HepG2 (cell line): ENCODE measurements around the gene CLCN2. TPM values are rescaled to one million over a fixed set of nuclear protein-coding genes. Genes with fewer than 3 reads are reported as not detected.

Experiments used
- ATF7-NPFF ChIP-seq: sonication (generic); formaldehyde crosslinking; IDR thresholded peaks from 2 replicates; pipeline ENCODE4 v1.8.1; 2023; ENCODE audit warnings: mild to moderate bottlenecking, low read depth, missing genetic modification reagents, moderate library complexity
- BHLHE40 ChIP-seq: IDR thresholded peaks from 2 replicates; pipeline ENCODE4 v1.6.1; 2011; ENCODE audit warnings: low read length, improper control_type of control experiment
- GABPA ChIP-seq, 2 experiments: IDR thresholded peaks; 2 replicates each; pipeline ENCODE4 v1.6.1; 2011 to 2016; ENCODE audit warnings: low read depth in 2 of 2, low read length in 1 of 2, missing biosample characterization in 1 of 2, missing genetic modification characterization in 1 of 2
- PHF8 ChIP-seq: sonication (generic); formaldehyde crosslinking; IDR thresholded peaks from 2 replicates; pipeline ENCODE4 v1.5.0; 2020; ENCODE audit warnings: missing genetic modification reagents
- SRSF9 ChIP-seq: fragments of 200-400 bp; formaldehyde crosslinking; IDR thresholded peaks from 2 replicates; pipeline ENCODE4 v1.6.1; 2018; ENCODE audit warnings: borderline replicate concordance, mild to moderate bottlenecking, low read depth, low read length; ENCODE audit not compliant: insufficient read depth, poor library complexity, severe bottlenecking
- SSRP1 ChIP-seq: IDR thresholded peaks from 2 replicates; pipeline ENCODE4 v1.6.1; 2016; ENCODE audit warnings: control low read depth
- THAP7 ChIP-seq: sonication (generic); formaldehyde crosslinking; IDR thresholded peaks from 2 replicates; pipeline ENCODE4 v1.8.1; 2023; ENCODE audit warnings: mild to moderate bottlenecking, missing genetic modification reagents
- ZBTB40 ChIP-seq, 2 experiments: fragments of 450-650 bp in 1 of 2; sonication (generic) in 1 of 2; formaldehyde crosslinking in 1 of 2; IDR thresholded peaks; 2 replicates each; pipeline versions ENCODE4 v1.6.1 to v1.8.0; 2016 to 2022; ENCODE audit warnings: antibody characterized with exemption in 1 of 2, mild to moderate bottlenecking in 1 of 2, missing genetic modification reagents in 1 of 2
- ZNF292 ChIP-seq: sonication (generic); formaldehyde crosslinking; IDR thresholded peaks from 2 replicates; pipeline ENCODE4 v1.8.1; 2022; ENCODE audit warnings: mild to moderate bottlenecking, low read depth, missing genetic modification reagents, borderline replicate concordance
- ZNF598 ChIP-seq: sonication (generic); formaldehyde crosslinking; IDR thresholded peaks from 2 replicates; pipeline ENCODE4 v1.5.1; 2020; ENCODE audit warnings: mild to moderate bottlenecking, missing genetic modification reagents, borderline replicate concordance
- polyA plus RNA-seq, 8 experiments: library from polyadenylated mRNA; depleted of rRNA in 3 of 8; stranded (reverse) in 7 of 8; unstranded in 1 of 8; fragments of >200 nt; fragmentation: Illumina TruSeq in 4 of 8; extraction: Trizol in 4 of 8; gene quantifications; 2 replicates each; pipeline versions ENCODE4 v1.2.1 to v1.2.3, GENCODE V29; 2011 to 2016; ENCODE audit warnings: low read depth in 4 of 8, missing spikeins in 1 of 8, mixed read lengths in 1 of 8; ENCODE audit not compliant: insufficient read depth in 1 of 8
- total RNA-seq, 5 experiments: library from RNA; depleted of rRNA; stranded (reverse); fragments of >200 nt; fragmentation: Illumina TruSeq; extraction: Trizol; gene quantifications; 2 replicates each; pipeline ENCODE4 v1.2.3, GENCODE V29; 2016; ENCODE audit warnings: low read depth in 1 of 5
- TF ChIP-seq, protein P1 (sequence below): sonication (generic); formaldehyde crosslinking; IDR thresholded peaks from 2 replicates; pipeline ENCODE4 v1.5.0; 2020; ENCODE audit warnings: mild to moderate bottlenecking, missing genetic modification reagents
- TF ChIP-seq, protein P2 (sequence below): sonication (generic); formaldehyde crosslinking; IDR thresholded peaks from 2 replicates; pipeline ENCODE4 v1.9.0; 2021; ENCODE audit warnings: missing genetic modification reagents, mild to moderate bottlenecking, borderline replicate concordance

CLCN2 gene
- total and polyA plus RNA-seq, 2 of the 13 experiments (the other 11 are each of a cell fraction or from before 2014, with no cell fraction given) = 11.4 to 13.5 TPM

- TF ChIP-seq, protein P1, sequence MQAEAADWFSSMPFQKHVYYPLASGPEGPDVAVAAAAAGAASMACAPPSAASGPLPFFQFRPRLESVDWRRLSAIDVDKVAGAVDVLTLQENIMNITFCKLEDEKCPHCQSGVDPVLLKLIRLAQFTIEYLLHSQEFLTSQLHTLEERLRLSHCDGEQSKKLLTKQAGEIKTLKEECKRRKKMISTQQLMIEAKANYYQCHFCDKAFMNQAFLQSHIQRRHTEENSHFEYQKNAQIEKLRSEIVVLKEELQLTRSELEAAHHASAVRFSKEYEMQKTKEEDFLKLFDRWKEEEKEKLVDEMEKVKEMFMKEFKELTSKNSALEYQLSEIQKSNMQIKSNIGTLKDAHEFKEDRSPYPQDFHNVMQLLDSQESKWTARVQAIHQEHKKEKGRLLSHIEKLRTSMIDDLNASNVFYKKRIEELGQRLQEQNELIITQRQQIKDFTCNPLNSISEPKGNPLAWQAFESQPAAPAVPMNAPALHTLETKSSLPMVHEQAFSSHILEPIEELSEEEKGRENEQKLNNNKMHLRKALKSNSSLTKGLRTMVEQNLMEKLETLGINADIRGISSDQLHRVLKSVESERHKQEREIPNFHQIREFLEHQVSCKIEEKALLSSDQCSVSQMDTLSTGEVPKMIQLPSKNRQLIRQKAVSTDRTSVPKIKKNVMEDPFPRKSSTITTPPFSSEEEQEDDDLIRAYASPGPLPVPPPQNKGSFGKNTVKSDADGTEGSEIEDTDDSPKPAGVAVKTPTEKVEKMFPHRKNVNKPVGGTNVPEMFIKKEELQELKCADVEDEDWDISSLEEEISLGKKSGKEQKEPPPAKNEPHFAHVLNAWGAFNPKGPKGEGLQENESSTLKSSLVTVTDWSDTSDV (CRISPR knock-in tag) = no peak
- peak; percentile 42; the same call in 1 of the 2 replicates for TF ChIP-seq SSRP1 (CRISPR knock-in tag)
- no peak for TF ChIP-seq GABPA (IDR thresholded peaks at IDR 0.05; ENCODE audit: low read depth, low read length)
- 0 out of 2 replicates have a peak, but pooled peaks have one; percentile 40 for TF ChIP-seq GABPA (CRISPR knock-in tag; IDR thresholded peaks at IDR 0.05; ENCODE audit: low read depth)
- peak; percentile 7; the same call in 1 of the 2 replicates for TF ChIP-seq PHF8
- 0 out of 2 replicates have a peak, but pooled peaks have one; percentile 43 for TF ChIP-seq ATF7-NPFF
- 0 out of 2 replicates have a peak, but pooled peaks have one; percentile 0 for TF ChIP-seq ZNF292 (CRISPR knock-in tag)
- peak; percentile 42; the same call in 1 of the 2 replicates for TF ChIP-seq THAP7 (CRISPR knock-in tag)
- TF ChIP-seq, protein P2, sequence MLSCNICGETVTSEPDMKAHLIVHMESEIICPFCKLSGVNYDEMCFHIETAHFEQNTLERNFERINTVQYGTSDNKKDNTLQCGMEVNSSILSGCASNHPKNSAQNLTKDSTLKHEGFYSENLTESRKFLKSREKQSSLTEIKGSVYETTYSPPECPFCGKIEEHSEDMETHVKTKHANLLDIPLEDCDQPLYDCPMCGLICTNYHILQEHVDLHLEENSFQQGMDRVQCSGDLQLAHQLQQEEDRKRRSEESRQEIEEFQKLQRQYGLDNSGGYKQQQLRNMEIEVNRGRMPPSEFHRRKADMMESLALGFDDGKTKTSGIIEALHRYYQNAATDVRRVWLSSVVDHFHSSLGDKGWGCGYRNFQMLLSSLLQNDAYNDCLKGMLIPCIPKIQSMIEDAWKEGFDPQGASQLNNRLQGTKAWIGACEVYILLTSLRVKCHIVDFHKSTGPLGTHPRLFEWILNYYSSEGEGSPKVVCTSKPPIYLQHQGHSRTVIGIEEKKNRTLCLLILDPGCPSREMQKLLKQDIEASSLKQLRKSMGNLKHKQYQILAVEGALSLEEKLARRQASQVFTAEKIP (CRISPR knock-in tag) = no peak
- TF ChIP-seq ZBTB40 (IDR thresholded peaks at IDR 0.05) = no peak
- TF ChIP-seq ZBTB40 (CRISPR knock-in tag; IDR thresholded peaks at IDR 0.05) = peak; percentile 13; the same call in 1 of the 2 replicates
- no peak for TF ChIP-seq ZNF598 (CRISPR knock-in tag)
- TF ChIP-seq SRSF9 = no peak
- TF ChIP-seq BHLHE40 = 0 out of 2 replicates have a peak, but pooled peaks have one; percentile 33
Observed at GRCh38 chr3:184378651-184379357, 17.4 kb upstream of the CLCN2 start (continued).
